Transverse colon (tissue), 4 donors: ENCODE data around the gene NEK10. TPM values are rescaled to one million over a fixed set of nuclear protein-coding genes. Genes with fewer than 3 reads are reported as not detected.

Experiments used
- DNase-seq: peaks from one replicate; pipeline ENCODE4 v3.0.0-alpha.2; 2019
- H3K27ac ChIP-seq, 4 donors: fragments of 200-600 bp; sonication (generic); 2 replicates each; pipeline ENCODE4 v1.5.1; 2016 to 2018; ENCODE audit warnings: inconsistent platforms in 4 of 4
- H3K27me3 ChIP-seq: fragments of 200-600 bp; sonication (generic); 2 replicates; pipeline ENCODE4 v1.5.1; 2017; ENCODE audit warnings: inconsistent platforms
- H3K36me3 ChIP-seq, 4 donors: fragments of 200-600 bp; sonication (generic); 2 replicates each; pipeline ENCODE4 v1.5.1; 2017 to 2019; ENCODE audit warnings: inconsistent platforms in 4 of 4
- H3K4me1 ChIP-seq, 4 donors: fragments of 200-600 bp; sonication (generic); 2 replicates each; pipeline ENCODE4 v1.5.1; 2017 to 2020; ENCODE audit warnings: inconsistent platforms in 4 of 4
- H3K4me3 ChIP-seq, 4 donors: fragments of 200-600 bp; sonication (generic); 1 replicate in 1 of 4; 2 replicates in 3 of 4; pipeline versions ENCODE4 v1.5.1 to v1.6.1; 2017 to 2019; ENCODE audit warnings: inconsistent platforms in 4 of 4
- H3K9me3 ChIP-seq, 2 donors: fragments of 200-600 bp; sonication (generic); 2 replicates each; pipeline ENCODE4 v1.5.1; 2017 to 2019; ENCODE audit warnings: inconsistent platforms in 2 of 2
- EP300 ChIP-seq: sonication (generic); formaldehyde crosslinking; IDR thresholded peaks from one replicate; pipeline ENCODE4 v1.6.1; 2017; ENCODE audit warnings: antibody characterized with exemption, low read depth
- POLR2A ChIP-seq: fragments of 450-650 bp; IDR thresholded peaks from one replicate; pipeline ENCODE4 v1.6.1; 2016; ENCODE audit warnings: antibody characterized with exemption, mild to moderate bottlenecking, moderate library complexity
- POLR2AphosphoS5 ChIP-seq, 3 donors: sonication (generic); formaldehyde crosslinking; IDR thresholded peaks; one replicate each; pipeline ENCODE4 v1.6.1; 2016; ENCODE audit warnings: antibody characterized with exemption in 3 of 3
- WGBS, 2 donors: methylation state at CpG; one replicate each; pipeline ENCODE4 v1.1.5; 2018; ENCODE audit warnings: low coverage in 1 of 2; 5-methylcytosine and 5-hydroxymethylcytosine counted together
- in situ Hi-C, 4 donors: fragments of 200-750 bp; cut with MboI; loops; one replicate each; pipeline versions ENCODE4 v1.15.0 to v1.15.1; 2017; ENCODE audit warnings: low sequenced_read_pairs in 3 of 4, low pct_ligation_motif_present in 1 of 4, low pct_unique_long_range_greater_than_20kb in 1 of 4
- intact Hi-C: fragments of 100-400 bp; cut with DNase I; formaldehyde crosslinking; loops from one replicate; pipeline ENCODE4 v1.15.1; 2023; ENCODE audit warnings: low total_unique reads
- total RNA-seq, 4 donors: library from RNA; depleted of rRNA; stranded (reverse); fragments of >200 nt; gene quantifications; one replicate each; pipeline ENCODE4 v1.1.0, GENCODE V29; 2016
- TF ChIP-seq, protein P1 (sequence below), 5 experiments: fragments of 200-600 bp in 3 of 5; fragments of 450-650 bp in 2 of 5; sonication (generic) in 3 of 5; IDR thresholded peaks; 1 replicate in 2 of 5; 2 replicates in 3 of 5; pipeline ENCODE4 v1.5.1; 2016 to 2017; ENCODE audit warnings: antibody characterized with exemption in 5 of 5, inconsistent platforms in 3 of 5, mild to moderate bottlenecking in 2 of 5, moderate library complexity in 1 of 5

Gene NEK10
- total RNA-seq, 4 donors from 2014 or later: 1.1 to 3.2 (median 1.7) TPM

DNA sequence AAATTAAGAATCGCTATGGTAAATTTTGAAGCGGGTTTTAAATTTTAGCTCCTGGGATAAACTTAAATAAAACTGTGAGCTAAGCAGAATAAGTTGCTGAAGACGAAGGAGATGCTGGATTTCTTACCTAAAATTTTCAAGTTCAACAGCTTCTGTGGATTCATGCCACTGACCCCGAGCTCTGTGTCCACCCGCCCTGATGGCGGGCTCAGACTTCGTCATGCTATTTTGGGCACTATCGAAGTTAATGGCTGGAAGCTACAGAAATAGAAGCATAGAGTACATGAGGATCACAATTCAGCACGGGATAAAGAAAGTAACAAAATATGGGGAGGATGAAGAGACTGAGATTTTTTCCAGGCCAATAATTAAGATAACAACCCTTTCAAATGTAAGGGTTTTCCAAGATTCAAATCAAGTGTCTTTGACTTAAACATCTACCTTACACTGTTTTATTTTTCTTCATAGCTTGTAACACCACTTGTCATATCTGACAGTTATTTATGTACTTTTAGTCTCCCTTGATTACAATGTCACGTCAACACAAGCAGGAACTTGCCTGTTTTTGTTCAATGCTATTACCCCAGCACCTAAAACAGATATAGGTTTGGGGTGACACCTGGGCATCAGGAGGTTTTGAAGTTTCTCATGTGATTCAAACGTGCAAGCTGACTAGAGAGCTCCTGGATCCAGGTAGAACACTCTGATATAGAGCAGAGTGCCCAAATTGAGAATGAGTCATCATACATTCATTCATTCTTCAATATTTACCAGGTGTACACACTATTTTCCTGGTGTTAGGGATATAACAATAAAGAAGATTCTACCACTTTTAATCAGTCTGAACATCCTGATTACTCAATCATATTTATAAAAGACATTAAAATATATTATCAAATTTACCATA lies 23.0 kb downstream of the NEK10 start:
- no peak overlapping the region for H3K4me3 ChIP-seq
- TF ChIP-seq POLR2A (no peak), EP300 (no peak), POLR2AphosphoS5 (IDR thresholded peaks at IDR 0.05) (no peak)
- TF ChIP-seq, protein P1, sequence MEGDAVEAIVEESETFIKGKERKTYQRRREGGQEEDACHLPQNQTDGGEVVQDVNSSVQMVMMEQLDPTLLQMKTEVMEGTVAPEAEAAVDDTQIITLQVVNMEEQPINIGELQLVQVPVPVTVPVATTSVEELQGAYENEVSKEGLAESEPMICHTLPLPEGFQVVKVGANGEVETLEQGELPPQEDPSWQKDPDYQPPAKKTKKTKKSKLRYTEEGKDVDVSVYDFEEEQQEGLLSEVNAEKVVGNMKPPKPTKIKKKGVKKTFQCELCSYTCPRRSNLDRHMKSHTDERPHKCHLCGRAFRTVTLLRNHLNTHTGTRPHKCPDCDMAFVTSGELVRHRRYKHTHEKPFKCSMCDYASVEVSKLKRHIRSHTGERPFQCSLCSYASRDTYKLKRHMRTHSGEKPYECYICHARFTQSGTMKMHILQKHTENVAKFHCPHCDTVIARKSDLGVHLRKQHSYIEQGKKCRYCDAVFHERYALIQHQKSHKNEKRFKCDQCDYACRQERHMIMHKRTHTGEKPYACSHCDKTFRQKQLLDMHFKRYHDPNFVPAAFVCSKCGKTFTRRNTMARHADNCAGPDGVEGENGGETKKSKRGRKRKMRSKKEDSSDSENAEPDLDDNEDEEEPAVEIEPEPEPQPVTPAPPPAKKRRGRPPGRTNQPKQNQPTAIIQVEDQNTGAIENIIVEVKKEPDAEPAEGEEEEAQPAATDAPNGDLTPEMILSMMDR (IDR thresholded peaks at IDR 0.05): no peak
- intact Hi-C loops: no loop called here

DNA sequence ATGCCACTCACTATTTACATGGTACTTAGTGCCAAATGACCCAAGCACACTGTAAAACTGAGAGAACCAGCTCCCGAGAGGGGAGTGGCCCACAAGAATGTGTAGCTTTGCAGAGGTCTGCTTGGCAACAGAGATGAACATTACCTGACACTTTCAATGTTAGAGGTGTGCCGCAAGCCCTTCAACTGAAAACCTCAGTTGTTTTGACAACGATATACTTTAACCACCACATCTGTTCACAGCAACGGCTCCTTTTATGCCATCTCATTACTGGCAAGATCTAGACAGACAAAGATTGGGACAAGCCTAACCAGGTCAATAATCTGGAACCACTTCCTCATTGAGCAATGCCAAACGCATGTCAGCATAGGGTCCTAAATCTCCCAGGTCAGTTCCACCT lies 23.7 kb downstream of the NEK10 start:
- in situ Hi-C loops: no loop called here
- H3K9me3 ChIP-seq: no peaks in the 10 kb centered on the region
- intact Hi-C loops: no loop called here
- no peaks in the 10 kb centered on the region for H3K36me3 ChIP-seq
- no peak for TF ChIP-seq POLR2A
- TF ChIP-seq, protein P1 (IDR thresholded peaks at IDR 0.05): no peak
- TF ChIP-seq EP300: peak; percentile 69
- TF ChIP-seq POLR2AphosphoS5 (IDR thresholded peaks at IDR 0.05): peak in 2 of 3 donors; percentile 14 to 38
- H3K27ac ChIP-seq: peak overlapping the region; percentile 5 to 49 (median 22)
- DNase-seq: peak; percentile 58
- no peaks in the 10 kb centered on the region for H3K27me3 ChIP-seq
- WGBS, 2 donors: 40% methylated on average over 5 of the region's 5 CpGs; no CpG with 5 or more reads in 1 of the 2 donors
- peaks cover 0 to 14% (median 2%) of the 10 kb centered on the region in 4 donors for H3K4me1 ChIP-seq
- no peak overlapping the region for H3K4me3 ChIP-seq

More for the DNA sequence above, 23.0 kb downstream of the NEK10 start:
- in situ Hi-C loops: no loop called here
- peaks cover 0 to 14% (median 2%) of the 10 kb centered on the region in 4 donors for H3K4me1 ChIP-seq
- no peak for DNase-seq
- peak overlapping the region; percentile 5 to 49 (median 22) for H3K27ac ChIP-seq
- no peaks in the 10 kb centered on the region for H3K9me3 ChIP-seq
- H3K27me3 ChIP-seq: no peaks in the 10 kb centered on the region
- no peaks in the 10 kb centered on the region for H3K36me3 ChIP-seq
- WGBS, 2 donors: 74 to 75% methylated on average over 11 of the region's 11 CpGs

DNA sequence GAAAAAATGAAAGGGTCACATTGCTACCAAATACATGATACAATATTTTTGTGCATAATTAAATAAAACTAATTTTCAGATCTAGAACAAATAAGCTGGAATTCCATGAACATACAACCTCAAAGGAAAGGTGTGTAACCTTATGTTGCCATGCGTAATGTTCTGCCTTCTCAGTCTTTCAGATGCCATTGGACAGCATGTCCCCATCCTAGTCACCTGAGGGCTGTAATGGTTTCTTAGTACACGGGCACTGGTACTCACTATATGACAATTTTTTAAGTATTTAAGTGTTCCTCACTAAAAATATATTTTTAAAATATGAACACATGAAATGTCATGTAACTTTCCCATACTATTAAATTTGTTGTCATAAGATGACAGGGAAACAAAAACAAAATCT lies 24.1 kb downstream of the NEK10 start:
- H3K27ac ChIP-seq: peak overlapping the region in 3 of 4 donors; percentile 5 to 35 (median 17)
- in situ Hi-C loops (no loop called here), intact Hi-C loops (no loop called here)
- H3K4me1 ChIP-seq: peaks cover 0 to 14% (median 2%) of the 10 kb centered on the region in 4 donors
- TF ChIP-seq EP300: no peak
- no peak for TF ChIP-seq POLR2A
- no peak for TF ChIP-seq POLR2AphosphoS5 (IDR thresholded peaks at IDR 0.05)
- TF ChIP-seq, protein P1 (IDR thresholded peaks at IDR 0.05): no peak
- no peak for DNase-seq
- H3K36me3 ChIP-seq: no peaks in the 10 kb centered on the region
- H3K27me3 ChIP-seq: no peaks in the 10 kb centered on the region
- H3K4me3 ChIP-seq: no peak overlapping the region
- 83 to 100% methylated on average over 1 to 2 of the region's 2 CpGs for WGBS, 2 donors
- no peaks in the 10 kb centered on the region for H3K9me3 ChIP-seq

DNA sequence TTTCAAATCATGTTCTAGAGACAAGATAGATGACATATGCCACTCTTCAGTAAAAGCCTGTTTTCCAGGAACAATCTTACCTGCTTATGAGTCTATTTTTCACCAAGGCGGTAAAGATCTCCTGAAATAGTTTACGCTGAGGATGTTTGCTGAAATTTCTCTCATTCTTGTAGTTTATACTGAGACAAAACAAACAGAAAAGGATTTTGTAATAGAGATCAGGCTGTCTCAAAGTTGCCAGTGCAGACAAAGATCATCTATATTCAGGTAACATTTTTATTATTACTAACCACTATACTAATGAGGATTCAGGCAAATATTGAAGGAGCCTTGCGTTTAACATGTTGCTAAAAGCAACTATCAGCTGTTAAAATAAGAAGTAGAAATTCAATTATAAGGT lies 25.0 kb downstream of the NEK10 start:
- Histone ChIP-seq H3K4me1 (peaks cover 0 to 14% (median 2%) of the 10 kb centered on the region in 4 donors), H3K4me3 (no peak overlapping the region), H3K27me3 (no peaks in the 10 kb centered on the region), H3K27ac (no peak overlapping the region), H3K36me3 (no peaks in the 10 kb centered on the region), H3K9me3 (no peaks in the 10 kb centered on the region)
- WGBS, 2 donors: 96 to 98% methylated on average over 3 of the region's 3 CpGs
- TF ChIP-seq EP300 (no peak), POLR2A (no peak), POLR2AphosphoS5 (IDR thresholded peaks at IDR 0.05) (no peak)
- TF ChIP-seq, protein P1 (IDR thresholded peaks at IDR 0.05): no peak
- DNase-seq: no peak
- intact Hi-C loops (no loop called here), in situ Hi-C loops (no loop called here)
